ENCODE data around the gene KCTD11.
"Not testable (repeated sequence)": the region's sequence is repeated elsewhere in the genome, so short reads cannot be mapped to it uniquely, and the experiment has no call there.

The KCTD11 gene

GRCh38 chr17:7346761-7347614, 5.0 kb upstream of the KCTD11 start:
- no peak for DNase-seq

GRCh38 chr17:7347630-7348477, 4.1 kb upstream of the KCTD11 start:
- DNase-seq = no peak

- no peak for DNase-seq
Observed at GRCh38 chr17:7348478-7349242, 3.3 kb upstream of the KCTD11 start.

- no peak for DNase-seq
Observed at GRCh38 chr17:7352503-7352889, 534 bp downstream of the KCTD11 start.

- no peak for DNase-seq
Observed at GRCh38 chr17:7352910-7353635, 1.1 kb downstream of the KCTD11 start.

GRCh38 chr17:7354262-7354843, 2.4 kb downstream of the KCTD11 start:
- DNase-seq = no peak

GRCh38 chr17:7355053-7355452, 3.1 kb downstream of the KCTD11 start, which contains the start of gene TMEM95:
Gene TMEM95, plus strand, starts transcription at chr17:7355156. Its CDS starts 49 bp downstream, at chr17:7355205.
- no peak for DNase-seq

GRCh38 chr17:7355573-7355972, 3.6 kb downstream of the KCTD11 start:
- no peak for DNase-seq

GRCh38 chr17:7356072-7356549, 4.1 kb downstream of the KCTD11 start:
- no peak for DNase-seq

GRCh38 chr17:7356756-7357155, 4.8 kb downstream of the KCTD11 start:
- no peak for DNase-seq

GRCh38 chr17:7357381-7357780, 5.4 kb downstream of the KCTD11 start:
- DNase-seq = no peak

GRCh38 chr17:7361906-7362305, 9.9 kb downstream of the KCTD11 start:
- DNase-seq = no peak

- no peak for DNase-seq
Observed at GRCh38 chr17:7363311-7363710, 11.3 kb downstream of the KCTD11 start.

GRCh38 chr17:7365963-7366362, 14.0 kb downstream of the KCTD11 start:
- not testable (repeated sequence) for DNase-seq

GRCh38 chr17:7367083-7367482, 15.1 kb downstream of the KCTD11 start:
- DNase-seq = no peak

- no peak for DNase-seq
Observed at GRCh38 chr17:7367918-7368598, 16.1 kb downstream of the KCTD11 start.

GRCh38 chr17:7368599-7368994, 16.6 kb downstream of the KCTD11 start:
- not testable (repeated sequence) for DNase-seq

- DNase-seq = no peak
Observed at GRCh38 chr17:7369825-7370224, 17.9 kb downstream of the KCTD11 start.

GRCh38 chr17:7370853-7371252, 18.9 kb downstream of the KCTD11 start:
- no peak for DNase-seq

- no peak for DNase-seq
Observed at GRCh38 chr17:7374353-7374752, 22.4 kb downstream of the KCTD11 start.

- DNase-seq = no peak
Observed at GRCh38 chr17:7379134-7379533, 27.2 kb downstream of the KCTD11 start.

All from NCI-H1092 (cell line).